OCI-LY7 (cell line): ENCODE data around the gene GALNT2.

Source experiments
- CTCF ChIP-seq: fragments of 200-600 bp; sonication (generic); conservative IDR thresholded peaks from 2 replicates; pipeline ENCODE4 v1.5.1; 2014; ENCODE audit warnings: mild to moderate bottlenecking, antibody characterized with exemption, low read length, moderate library complexity, mixed read lengths
- EZH2phosphoT487 ChIP-seq: fragments of 200-600 bp; sonication (generic); IDR thresholded peaks from 2 replicates; pipeline ENCODE4 v1.6.1; 2018; ENCODE audit warnings: low read depth, borderline replicate concordance, mild to moderate bottlenecking, mixed run types, antibody characterized with exemption, low read length, moderate library complexity, mixed read lengths

GRCh38 chr1:230150615-230151014 is 83.6 kb downstream of the GALNT2 start:
- TF ChIP-seq CTCF (no peak), EZH2phosphoT487 (no peak)
